ENCODE measurements around the gene MAN1A1.

DNA sequence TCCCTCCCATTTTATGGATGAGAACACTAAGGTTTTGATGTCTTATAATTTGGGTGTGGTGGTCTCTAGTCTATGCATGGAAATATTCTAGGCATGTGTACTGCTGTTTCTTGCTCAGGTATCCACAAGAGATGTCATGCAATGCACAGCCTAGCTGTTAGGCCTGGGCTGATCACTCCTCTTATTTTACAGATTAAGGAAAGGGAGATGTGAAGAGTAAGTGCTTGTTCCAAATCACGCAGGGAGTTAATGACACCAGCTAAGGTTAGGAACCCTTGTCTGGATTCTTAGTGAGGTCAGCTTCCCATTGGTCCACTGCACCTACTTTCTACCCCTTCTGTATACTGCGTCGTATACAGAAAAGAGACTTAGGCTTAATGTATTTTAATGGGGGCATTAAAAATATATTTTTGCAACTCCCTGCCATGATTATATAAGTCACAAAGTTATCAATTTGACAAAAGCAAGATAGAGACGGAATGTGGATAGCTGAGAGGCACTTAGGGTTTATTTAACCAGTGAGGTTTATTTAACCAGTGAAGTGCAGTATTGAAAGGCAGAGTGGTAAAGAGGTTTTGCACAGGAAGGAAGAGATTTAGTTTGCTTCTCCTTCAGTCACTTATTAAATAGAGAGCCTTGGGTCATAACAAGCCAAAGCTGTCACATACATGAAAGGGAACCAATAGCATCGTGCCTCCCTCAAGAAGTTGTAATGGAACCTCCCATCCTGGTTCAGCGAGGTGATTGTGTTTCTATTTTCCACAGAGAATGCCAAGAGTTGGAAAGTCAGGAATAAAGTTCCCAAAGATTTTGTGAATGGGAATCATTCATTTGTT is 176.1 kb downstream of the MAN1A1 start:
- TF ChIP-seq, protein P1, sequence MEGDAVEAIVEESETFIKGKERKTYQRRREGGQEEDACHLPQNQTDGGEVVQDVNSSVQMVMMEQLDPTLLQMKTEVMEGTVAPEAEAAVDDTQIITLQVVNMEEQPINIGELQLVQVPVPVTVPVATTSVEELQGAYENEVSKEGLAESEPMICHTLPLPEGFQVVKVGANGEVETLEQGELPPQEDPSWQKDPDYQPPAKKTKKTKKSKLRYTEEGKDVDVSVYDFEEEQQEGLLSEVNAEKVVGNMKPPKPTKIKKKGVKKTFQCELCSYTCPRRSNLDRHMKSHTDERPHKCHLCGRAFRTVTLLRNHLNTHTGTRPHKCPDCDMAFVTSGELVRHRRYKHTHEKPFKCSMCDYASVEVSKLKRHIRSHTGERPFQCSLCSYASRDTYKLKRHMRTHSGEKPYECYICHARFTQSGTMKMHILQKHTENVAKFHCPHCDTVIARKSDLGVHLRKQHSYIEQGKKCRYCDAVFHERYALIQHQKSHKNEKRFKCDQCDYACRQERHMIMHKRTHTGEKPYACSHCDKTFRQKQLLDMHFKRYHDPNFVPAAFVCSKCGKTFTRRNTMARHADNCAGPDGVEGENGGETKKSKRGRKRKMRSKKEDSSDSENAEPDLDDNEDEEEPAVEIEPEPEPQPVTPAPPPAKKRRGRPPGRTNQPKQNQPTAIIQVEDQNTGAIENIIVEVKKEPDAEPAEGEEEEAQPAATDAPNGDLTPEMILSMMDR (IDR thresholded peaks at IDR 0.05) = no peak
- TF ChIP-seq EP300 (IDR thresholded peaks at IDR 0.05) = no peak

All from sigmoid colon (tissue), 4 donors.